Mesodermal cell (in vitro differentiated cells): ENCODE results near the gene MED31.
"Not testable (repeated sequence)": the region's sequence is repeated elsewhere in the genome, so short reads cannot be mapped to it uniquely, and the experiment has no call there.

ENCODE experiments used
- H3K27ac ChIP-seq: 2 replicates; pipeline ENCODE4 v1.7.0; 2013; ENCODE audit warnings: mild to moderate bottlenecking, low read depth, low read length, moderate library complexity; ENCODE audit not compliant: severe bottlenecking
- H3K36me3 ChIP-seq: 2 replicates; pipeline ENCODE4 v1.7.1; 2013; ENCODE audit warnings: mild to moderate bottlenecking, low read length, moderate library complexity; ENCODE audit not compliant: control insufficient read depth, insufficient read depth
- H3K4me1 ChIP-seq: one replicate; pipeline ENCODE4 v1.7.1; 2013; ENCODE audit warnings: mild to moderate bottlenecking, low read length; ENCODE audit not compliant: insufficient read depth, control insufficient read depth, poor library complexity, severe bottlenecking
- H3K4me3 ChIP-seq: 2 replicates; pipeline ENCODE4 v1.7.0; 2013; ENCODE audit warnings: low read length, control low read depth, mild to moderate bottlenecking; ENCODE audit not compliant: insufficient read depth, poor library complexity, severe bottlenecking; ENCODE audit errors: extremely low read depth
- H3K9me3 ChIP-seq: 2 replicates; pipeline ENCODE4 v1.7.1; 2013; ENCODE audit warnings: mild to moderate bottlenecking, low read length, moderate library complexity; ENCODE audit not compliant: control insufficient read depth
- whole genome bisulfite sequencing, 2 experiments: methylation state at CpG; one replicate each; pipeline ENCODE4 v1.1.5; 2013; ENCODE audit warnings: missing lambda C conversion rate in 2 of 2; ENCODE audit not compliant: insufficient coverage in 2 of 2; 5-methylcytosine and 5-hydroxymethylcytosine counted together

MED31 gene

DNA sequence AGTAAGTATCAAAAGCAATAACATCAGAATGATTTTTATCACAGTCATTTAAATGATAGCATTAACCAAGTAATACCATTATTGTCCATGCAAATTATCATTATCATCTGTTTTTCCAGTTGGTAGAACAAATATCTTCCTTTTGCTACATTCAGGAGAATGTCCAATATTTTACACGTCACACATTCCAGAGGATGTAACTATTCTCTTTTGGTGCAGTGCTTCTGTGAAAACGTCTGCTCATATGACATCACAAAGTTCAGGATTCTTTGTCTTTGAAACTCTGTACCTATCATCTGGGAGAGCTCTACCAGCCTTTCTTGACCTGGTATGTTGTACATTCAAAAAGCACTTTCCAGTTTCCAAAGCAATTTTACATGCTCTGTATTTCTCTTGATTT is 54.9 kb downstream of the MED31 start:
- WGBS, 2 experiments: 92 to 95% methylated on average over 2 of the region's 2 CpGs
- Histone ChIP-seq H3K4me3 (no peak overlapping the region), H3K9me3 (no peaks in the 10 kb centered on the region), H3K27ac (no peak overlapping the region), H3K4me1 (peaks cover 5% of the 10 kb centered on the region), H3K36me3 (peaks cover 91% of the 10 kb centered on the region)

DNA sequence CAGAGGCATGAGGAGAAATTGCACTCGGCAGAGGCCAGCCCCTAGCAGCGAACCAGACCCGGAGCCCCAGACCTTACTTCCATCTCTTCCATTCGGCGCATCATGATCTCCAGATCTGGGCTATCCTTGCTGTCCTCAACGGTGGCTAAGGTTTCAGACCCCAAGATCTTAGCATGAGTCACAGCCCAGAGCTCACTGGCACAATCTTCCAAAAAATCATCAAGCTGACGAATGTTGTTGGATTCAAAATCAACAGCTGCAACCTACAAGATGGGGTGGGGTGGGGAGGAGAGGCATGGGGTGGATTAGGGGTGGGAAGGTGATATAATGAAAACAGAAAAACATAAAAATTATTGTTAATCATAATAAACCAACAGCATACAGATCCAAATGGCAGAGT is 55.3 kb downstream of the MED31 start:
- Histone ChIP-seq H3K27ac (no peak overlapping the region), H3K36me3 (peaks cover 93% of the 10 kb centered on the region), H3K4me1 (peaks cover 5% of the 10 kb centered on the region), H3K9me3 (no peaks in the 10 kb centered on the region), H3K4me3 (no peak overlapping the region)
- 92 to 98% methylated on average over 5 to 6 of the region's 7 CpGs for WGBS, 2 experiments

DNA sequence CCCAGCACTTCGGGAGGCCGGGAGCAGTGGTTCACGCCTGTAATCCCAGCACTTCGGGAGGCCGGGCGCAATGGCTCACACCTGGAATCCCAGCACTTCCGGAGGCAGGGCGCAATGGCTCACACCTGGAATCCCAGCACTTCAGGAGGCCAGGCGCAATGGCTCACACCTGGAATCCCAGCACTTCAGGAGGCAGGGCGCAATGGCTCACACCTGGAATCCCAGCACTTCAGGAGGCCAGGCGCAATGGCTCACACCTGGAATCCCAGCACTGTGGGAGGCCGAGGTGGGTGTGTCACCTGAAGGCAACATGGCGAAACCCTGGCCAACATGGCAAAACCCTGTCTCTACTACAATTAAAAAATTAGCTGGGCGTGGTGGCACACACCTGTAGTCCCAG is 58.0 kb downstream of the MED31 start:
- WGBS, 2 experiments: 92 to 95% methylated on average over 14 of the region's 14 CpGs
- H3K9me3 ChIP-seq, H3K4me3 ChIP-seq, H3K4me1 ChIP-seq, H3K27ac ChIP-seq: not testable (repeated sequence)
- H3K36me3 ChIP-seq: peaks cover 93% of the 10 kb centered on the region
